H1 (cell line): Measurements from ENCODE around the gene FARS2. TPM values are rescaled to one million over a fixed set of nuclear protein-coding genes. Genes with fewer than 3 reads are reported as not detected.

ENCODE experiments used
- CTCF ChIA-PET: fragments of 300-600 bp; sonication (Branson Sonifier 250); formaldehyde crosslinking; loops from one replicate; lab custom pipeline; 2021; ENCODE audit not compliant: partially characterized antibody; lab: Charles Lee
- POLR2A ChIA-PET: fragments of 300-600 bp; sonication (Branson Sonifier 250); formaldehyde crosslinking; loops from one replicate; lab custom pipeline; 2021; ENCODE audit warnings: inconsistent platforms; ENCODE audit not compliant: partially characterized antibody; lab: Charles Lee
- DNase-seq, 2 experiments: peaks; one replicate each; pipeline versions ENCODE4 v3.0.0 to v3.0.0-alpha.2; 2010 to 2022; ENCODE audit warnings: low spot score in 2 of 2, low read depth in 1 of 2, mixed read lengths in 1 of 2
- FAIRE-seq: peaks from 2 replicates; lab custom pipeline; 2011; peaks lifted over from hg19 to GRCh38; lab: Jason Lieb, UNC
- H2AFZ ChIP-seq: 2 replicates; pipeline ENCODE4 v1.8.1; 2012; ENCODE audit warnings: low read length, inconsistent platforms
- H2AK5ac ChIP-seq: 2 replicates; pipeline ENCODE4 v1.6.1; 2013; ENCODE audit warnings: low read depth, low read length
- H2BK120ac ChIP-seq: replicated peaks from 2 replicates; pipeline ENCODE3; 2013; ENCODE audit warnings: low read depth, low read length, inconsistent platforms
- H2BK12ac ChIP-seq: 2 replicates; pipeline ENCODE4 v1.6.1; 2013; ENCODE audit warnings: low read depth, low read length
- H2BK15ac ChIP-seq: 2 replicates; pipeline ENCODE4 v1.6.1; 2013; ENCODE audit warnings: low read length
- H2BK20ac ChIP-seq: 2 replicates; pipeline ENCODE4 v1.6.1; 2013; ENCODE audit warnings: low read length
- H2BK5ac ChIP-seq: 2 replicates; pipeline ENCODE4 v1.6.1; 2013; ENCODE audit warnings: low read depth, low read length
- H3K14ac ChIP-seq: 2 replicates; pipeline ENCODE4 v1.6.1; 2013; ENCODE audit warnings: inconsistent platforms; ENCODE audit not compliant: insufficient read length
- H3K18ac ChIP-seq: 2 replicates; pipeline ENCODE4 v1.6.1; 2013; ENCODE audit warnings: low read length; ENCODE audit errors: extremely low read depth
- H3K23ac ChIP-seq: 2 replicates; pipeline ENCODE4 v1.6.1; 2013; ENCODE audit warnings: inconsistent platforms; ENCODE audit not compliant: insufficient read length
- H3K23me2 ChIP-seq: 2 replicates; pipeline ENCODE4 v1.6.1; 2013; ENCODE audit warnings: low read depth, low read length
- H3K27ac ChIP-seq: 2 replicates; pipeline ENCODE4 v1.6.1; 2011; ENCODE audit warnings: low read depth, low read length, inconsistent platforms
- H3K27me3 ChIP-seq, 4 experiments: replicated peaks in 1 of 4; 1 replicate in 1 of 4; 2 replicates in 3 of 4; pipeline versions ENCODE4 v1.6.1 to v1.8.1; 2011 to 2013; ENCODE audit warnings: low read length in 3 of 4, mild to moderate bottlenecking in 3 of 4, inconsistent platforms in 2 of 4, mixed read lengths in 2 of 4, moderate library complexity in 1 of 4; ENCODE audit not compliant: control insufficient read depth in 3 of 4, insufficient read depth in 3 of 4; ENCODE audit errors: extremely low read depth in 1 of 4
- H3K36me3 ChIP-seq, 4 experiments: 2 replicates each; pipeline versions ENCODE4 v1.6.1 to v1.8.1; 2011 to 2013; ENCODE audit warnings: mild to moderate bottlenecking in 4 of 4, low read length in 3 of 4, moderate library complexity in 2 of 4, control low read depth in 1 of 4, inconsistent platforms in 1 of 4; ENCODE audit not compliant: insufficient read depth in 4 of 4, control insufficient read depth in 2 of 4
- H3K4ac ChIP-seq: replicated peaks from 2 replicates; pipeline ENCODE3; 2013; ENCODE audit warnings: low read length, low read depth, mixed read lengths, inconsistent platforms; ENCODE audit not compliant: insufficient read length
- H3K4me1 ChIP-seq, 4 experiments: replicated peaks in 1 of 4; 1 replicate in 1 of 4; 2 replicates in 3 of 4; pipeline versions ENCODE4 v1.6.1 to v1.8.1; 2011 to 2013; ENCODE audit warnings: low read length in 3 of 4, inconsistent platforms in 2 of 4, mixed read lengths in 1 of 4; ENCODE audit not compliant: insufficient read depth in 4 of 4, control insufficient read depth in 3 of 4
- H3K4me2 ChIP-seq, 2 experiments: 2 replicates each; pipeline versions ENCODE4 v1.6.1 to v1.8.1; 2011 to 2013; ENCODE audit warnings: low read depth in 2 of 2, low read length in 2 of 2, control low read depth in 1 of 2, inconsistent platforms in 1 of 2, mild to moderate bottlenecking in 1 of 2; ENCODE audit not compliant: insufficient read depth in 1 of 2
- H3K4me3 ChIP-seq, 4 experiments: fragments of 200-600, 300-600 bp in 1 of 4; sonication (generic), shearing (Covaris generic), sonication (Bioruptor Twin) in 1 of 4; 2 replicates each; pipeline versions ENCODE4 v1.5.1 to v1.8.1; 2011 to 2016; ENCODE audit warnings: low read length in 4 of 4, low read depth in 3 of 4, control low read depth in 2 of 4, inconsistent platforms in 2 of 4, mild to moderate bottlenecking in 2 of 4, mixed read lengths in 1 of 4, moderate library complexity in 1 of 4; ENCODE audit not compliant: insufficient read depth in 2 of 4; ENCODE audit errors: extremely low read depth in 1 of 4
- H3K56ac ChIP-seq: replicated peaks from 2 replicates; pipeline ENCODE3; 2013; ENCODE audit warnings: low read depth, mild to moderate bottlenecking, mixed read lengths, low read length, inconsistent platforms; ENCODE audit not compliant: insufficient read length
- H3K79me1 ChIP-seq: 2 replicates; pipeline ENCODE4 v1.6.1; 2013; ENCODE audit warnings: low read depth, low read length, control low read depth
- H3K79me2 ChIP-seq, 2 experiments: 2 replicates each; pipeline versions ENCODE4 v1.6.1 to v1.8.1; 2012 to 2013; ENCODE audit warnings: low read length in 2 of 2, mild to moderate bottlenecking in 2 of 2, inconsistent platforms in 1 of 2; ENCODE audit not compliant: insufficient read depth in 2 of 2, control insufficient read depth in 1 of 2
- H3K9ac ChIP-seq, 4 experiments: replicated peaks in 1 of 4; 1 replicate in 1 of 4; 2 replicates in 3 of 4; pipeline versions ENCODE4 v1.6.1 to v1.8.1; 2011 to 2013; ENCODE audit warnings: low read depth in 3 of 4, low read length in 3 of 4, control low read depth in 2 of 4, mild to moderate bottlenecking in 2 of 4, moderate library complexity in 2 of 4, inconsistent platforms in 1 of 4; ENCODE audit errors: extremely low read depth in 1 of 4
- H3K9me3 ChIP-seq, 2 experiments: 2 replicates each; pipeline versions ENCODE4 v1.6.1 to v1.8.1; 2012 to 2013; ENCODE audit warnings: mild to moderate bottlenecking in 2 of 2, moderate library complexity in 2 of 2, control low read depth in 1 of 2, inconsistent platforms in 1 of 2, low read depth in 1 of 2, low read length in 1 of 2, mixed read lengths in 1 of 2; ENCODE audit not compliant: insufficient read depth in 2 of 2
- H4K20me1 ChIP-seq, 2 experiments: replicated peaks in 1 of 2; 2 replicates each; pipeline versions ENCODE3 to v1.8.1; 2011 to 2013; ENCODE audit warnings: inconsistent platforms in 2 of 2, low read length in 2 of 2, mild to moderate bottlenecking in 1 of 2; ENCODE audit not compliant: insufficient read depth in 2 of 2, control insufficient read depth in 1 of 2
- H4K5ac ChIP-seq: 2 replicates; pipeline ENCODE4 v1.6.1; 2013; ENCODE audit warnings: low read length, low read depth, mixed read lengths, inconsistent platforms; ENCODE audit not compliant: insufficient read length
- H4K8ac ChIP-seq: 2 replicates; pipeline ENCODE4 v1.8.0; 2013; ENCODE audit warnings: mild to moderate bottlenecking, moderate library complexity, low read length, inconsistent platforms; ENCODE audit not compliant: insufficient read depth; ENCODE audit errors: extremely low read depth
- H4K91ac ChIP-seq: replicated peaks from 2 replicates; pipeline ENCODE3; 2013; ENCODE audit warnings: low read length, mixed read lengths, inconsistent platforms; ENCODE audit not compliant: insufficient read length
- ASH2L ChIP-seq: fragments of 200-600, 300-600 bp; sonication (generic); IDR thresholded peaks from one replicate; pipeline ENCODE4 v1.7.1; 2017; ENCODE audit warnings: low read length
- CHD2 ChIP-seq: IDR thresholded peaks from 2 replicates; pipeline ENCODE4 v1.6.1; 2012; ENCODE audit warnings: low read length, improper control_type of control experiment
- CREB1 ChIP-seq: IDR thresholded peaks from 2 replicates; pipeline ENCODE4 v1.6.1; 2012; ENCODE audit warnings: inconsistent platforms
- FOSL1 ChIP-seq: IDR thresholded peaks from 2 replicates; pipeline ENCODE4 v1.6.1; 2011; ENCODE audit warnings: mild to moderate bottlenecking, low read depth, low read length, moderate library complexity; ENCODE audit not compliant: insufficient read depth
- RAD21 ChIP-seq, 2 experiments: IDR thresholded peaks in 1 of 2; conservative IDR thresholded peaks in 1 of 2; 2 replicates each; pipeline ENCODE4 v1.6.1; 2011; ENCODE audit warnings: low read depth in 2 of 2, low read length in 2 of 2, improper control_type of control experiment in 1 of 2, inconsistent platforms in 1 of 2, mild to moderate bottlenecking in 1 of 2, moderate library complexity in 1 of 2
- TCF12 ChIP-seq: IDR thresholded peaks from 2 replicates; pipeline ENCODE4 v1.6.1; 2011; ENCODE audit warnings: low read depth, mild to moderate bottlenecking, low read length
- WGBS, 2 experiments: shearing (Covaris generic) in 1 of 2; methylation state at CpG; one replicate each; pipeline versions ENCODE4 v1.1.6 to v1.1.7; 2013 to 2015; ENCODE audit warnings: low lambda C conversion rate in 2 of 2, mixed read lengths in 2 of 2, inconsistent platforms in 1 of 2, low coverage in 1 of 2, missing lambda C conversion rate in 1 of 2; ENCODE audit not compliant: insufficient replicate concordance in 2 of 2, insufficient coverage in 1 of 2, insufficient read length in 1 of 2; ENCODE audit errors: extremely low coverage in 1 of 2, missing lambda C conversion rate in 1 of 2; 5-methylcytosine and 5-hydroxymethylcytosine counted together
- polyA plus RNA-seq, 7 experiments: library from polyadenylated mRNA; depleted of rRNA in 3 of 7; stranded (reverse) in 5 of 7; unstranded in 2 of 7; fragments of >200 nt in 5 of 7; fragments of 200-250 nt in 2 of 7; gene quantifications; 1 replicate in 5 of 7; 2 replicates in 1 of 7; 4 replicates in 1 of 7; pipeline versions ENCODE4 v1.2.1 to v1.2.3, GENCODE V29; 2011 to 2013; ENCODE audit warnings: missing spikeins in 2 of 7, mixed read lengths in 2 of 7
- total RNA-seq: library from RNA; stranded (reverse); fragmentation: NEBNext Ultra II Directional; extraction: Animal tissue kit (Norgen Biotek cat#: 25700); gene quantifications from 2 replicates; pipeline ENCODE4 v1.2.1, GENCODE V29; 2021

Gene FARS2
- total and polyA plus RNA-seq, 2 of the 8 experiments (the other 6 are each of a cell fraction or from before 2014, with no cell fraction given) = 11.7 to 14.4 TPM

DNA sequence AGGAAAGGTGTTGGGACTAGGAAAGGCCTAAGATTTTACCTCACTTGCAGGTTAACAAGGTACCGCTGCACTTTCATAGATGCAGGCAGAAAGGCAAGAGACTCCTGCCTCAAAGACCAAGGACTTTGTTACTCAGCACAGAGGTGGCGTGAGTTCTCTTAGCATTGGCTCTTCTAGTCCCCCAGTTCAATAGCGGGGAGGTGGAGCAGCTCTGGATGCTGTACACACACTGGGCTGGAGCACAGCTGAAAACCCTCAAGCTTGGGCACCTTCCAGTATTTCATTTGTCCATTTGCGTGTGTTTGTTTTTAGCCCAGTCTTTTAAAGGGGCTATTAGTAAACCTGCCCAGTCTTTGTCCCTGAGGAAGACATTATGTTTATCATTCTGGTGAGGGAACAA lies 345.2 kb downstream of the FARS2 start:
- Histone ChIP-seq H3K9ac (no peak overlapping the region), H3K56ac (no peak overlapping the region), H2BK15ac (no peak overlapping the region), H4K91ac (no peak overlapping the region), H3K27me3 (no peaks in the 10 kb centered on the region), H3K18ac (no peak overlapping the region), H3K79me1 (no peaks in the 10 kb centered on the region), H4K8ac (no peak overlapping the region), H3K4me3 (no peak overlapping the region), H3K14ac (no peak overlapping the region), H3K4me1 (0 out of 7 replicates have a peak, but pooled peaks cover 0 to 2% (median 0%) of the 10 kb centered on the region in 4 experiments), H2AK5ac (no peak overlapping the region), H3K4ac (no peak overlapping the region), H4K5ac (no peak overlapping the region), H2AFZ (no peak overlapping the region), H3K23ac (no peak overlapping the region), H3K79me2 (no peaks in the 10 kb centered on the region), H3K23me2 (no peaks in the 10 kb centered on the region), H2BK20ac (no peak overlapping the region), H3K36me3 (no peaks in the 10 kb centered on the region), H2BK12ac (no peak overlapping the region), H3K9me3 (no peaks in the 10 kb centered on the region), H2BK5ac (no peak overlapping the region), H3K4me2 (no peak overlapping the region), H3K27ac (no peak overlapping the region), H4K20me1 (no peaks in the 10 kb centered on the region), H2BK120ac (no peak overlapping the region)
- 92% methylated on average over 4 of the region's 4 CpGs; no CpG with 5 or more reads in 1 of the 2 experiments for WGBS, 2 experiments
- no peak for FAIRE-seq
- DNase-seq = no peak
- ChIA-PET CTCF (interaction anchor here (0.8 to 1.4 kb wide), 2 partner anchors 18 to 152 kb away, joined by 3 to 5 read pairs; no protein-coding TSS in a partner anchor), POLR2A (no interaction called here)
- TF ChIP-seq RAD21 (IDR thresholded peaks at IDR 0.05 in 1 of 2, conservative IDR thresholded peaks at IDR 0.05 in 1 of 2; ENCODE audit: low read depth in 2 of 2, low read length in 2 of 2) (no peak), FOSL1 (no peak), TCF12 (no peak), CHD2 (no peak), CREB1 (no peak), ASH2L (no peak)
- TF ChIP-seq, all 59 proteins: peak for 0
